T-cell (primary cell): ENCODE measurements around the gene PPM1L. TPM values are rescaled to one million over a fixed set of nuclear protein-coding genes. Genes with fewer than 3 reads are reported as not detected.
A peak's percentile ranks its signal among the peaks of the same experiment; 100 is the strongest.

ENCODE experiments used
- ATAC-seq, 4 experiments: fragments of 200-7000 bp in 3 of 4; fragments of 150-1000 bp in 1 of 4; cut with Tn5 transposase; replicated peaks in 1 of 4; 1 replicate in 3 of 4; 2 replicates in 1 of 4; pipeline ENCODE4 v1.10.0; 2021; ENCODE audit warnings: moderate library complexity in 3 of 4, mild to moderate bottlenecking in 2 of 4, moderate number of reproducible peaks in 1 of 4
- CTCF ChIA-PET, 2 donors: fragments of 300-600 bp; sonication (Branson Sonifier 250); formaldehyde crosslinking; loops; one replicate each; lab custom pipeline; 2022; ENCODE audit warnings: antibody characterized with exemption in 2 of 2; lab: Charles Lee
- POLR2A ChIA-PET, 2 donors: fragments of 300-600 bp; sonication (Branson Sonifier 250); formaldehyde crosslinking; loops; one replicate each; lab custom pipeline; 2022; ENCODE audit warnings: antibody characterized with exemption in 2 of 2; lab: Charles Lee
- DNase-seq, 35 experiments: peaks; one replicate each; pipeline versions ENCODE4 v3.0.0 to v3.0.0-alpha.2; 2013 to 2023
- H3K27ac ChIP-seq: one replicate; pipeline ENCODE4 v1.5.1; 2013; ENCODE audit warnings: low read length
- H3K27me3 ChIP-seq, 2 experiments: replicated peaks in 1 of 2; 1 replicate in 1 of 2; 2 replicates in 1 of 2; pipeline versions ENCODE4 v1.6.1 to v1.7.0; 2013; ENCODE audit warnings: low read length in 1 of 2, mixed read lengths in 1 of 2; ENCODE audit not compliant: control insufficient read depth in 2 of 2, insufficient read depth in 2 of 2; ENCODE audit errors: extremely low read depth in 1 of 2
- H3K36me3 ChIP-seq, 2 donors: 1 replicate in 1 of 2; 2 replicates in 1 of 2; pipeline versions ENCODE4 v1.6.1 to v1.7.0; 2013; ENCODE audit warnings: low read length in 1 of 2; ENCODE audit not compliant: control insufficient read depth in 2 of 2, insufficient read depth in 1 of 2; ENCODE audit errors: extremely low read depth in 1 of 2
- H3K4me1 ChIP-seq, 2 experiments: 1 replicate in 1 of 2; 2 replicates in 1 of 2; pipeline versions ENCODE4 v1.6.1 to v1.7.0; 2013; ENCODE audit warnings: low read length in 2 of 2, mixed read lengths in 1 of 2; ENCODE audit not compliant: insufficient read depth in 2 of 2, control insufficient read depth in 1 of 2; ENCODE audit errors: extremely low read depth in 1 of 2
- H3K4me3 ChIP-seq, 2 donors: 1 replicate in 1 of 2; 2 replicates in 1 of 2; pipeline versions ENCODE4 v1.5.1 to v1.7.0; 2013; ENCODE audit warnings: mild to moderate bottlenecking in 2 of 2, low read length in 1 of 2, moderate library complexity in 1 of 2; ENCODE audit not compliant: control insufficient read depth in 1 of 2; ENCODE audit errors: extremely low read depth in 1 of 2
- H3K9me3 ChIP-seq: 2 replicates; pipeline ENCODE4 v1.7.0; 2013
- H3K27ac Mint-ChIP-seq, 2 donors: one replicate each; pipeline ENCODE4 v1.8.0; 2020 to 2021; ENCODE audit warnings: mild to moderate bottlenecking in 2 of 2, mixed read lengths in 2 of 2
- H3K27me3 Mint-ChIP-seq, 2 donors: one replicate each; pipeline ENCODE4 v1.8.0; 2021 to 2022; ENCODE audit warnings: mixed read lengths in 2 of 2
- H3K36me3 Mint-ChIP-seq: one replicate; pipeline ENCODE4 v1.8.0; 2021; ENCODE audit warnings: mixed read lengths
- H3K4me1 Mint-ChIP-seq, 3 donors: one replicate each; pipeline ENCODE4 v1.8.0; 2020 to 2022; ENCODE audit warnings: mixed read lengths in 3 of 3, mild to moderate bottlenecking in 1 of 3
- H3K4me3 Mint-ChIP-seq, 3 donors: one replicate each; pipeline ENCODE4 v1.8.0; 2020 to 2022; ENCODE audit warnings: mild to moderate bottlenecking in 3 of 3, mixed read lengths in 3 of 3, moderate library complexity in 3 of 3
- H3K9me3 Mint-ChIP-seq, 3 donors: one replicate each; pipeline ENCODE4 v1.8.0; 2020 to 2022; ENCODE audit warnings: mixed read lengths in 3 of 3
- WGBS: methylation state at CpG from one replicate; pipeline ENCODE4 v1.1.5; 2013; ENCODE audit warnings: missing lambda C conversion rate; ENCODE audit not compliant: insufficient coverage; 5-methylcytosine and 5-hydroxymethylcytosine counted together
- total RNA-seq, 35 experiments: library from RNA in 6 of 35; stranded (reverse) in 6 of 35; fragments of 120-200 nt in 1 of 35; gene quantifications; one replicate each; pipeline versions ENCODE4 v1.2.1 to v1.2.4 and lab custom pipeline; 2013 to 2026

The PPM1L gene
- total RNA-seq, 5 donors from 2014 or later (not counting 1 experiment from before 2014, with no cell fraction given): 4.8 to 6.4 (median 5.7) TPM

DNA sequence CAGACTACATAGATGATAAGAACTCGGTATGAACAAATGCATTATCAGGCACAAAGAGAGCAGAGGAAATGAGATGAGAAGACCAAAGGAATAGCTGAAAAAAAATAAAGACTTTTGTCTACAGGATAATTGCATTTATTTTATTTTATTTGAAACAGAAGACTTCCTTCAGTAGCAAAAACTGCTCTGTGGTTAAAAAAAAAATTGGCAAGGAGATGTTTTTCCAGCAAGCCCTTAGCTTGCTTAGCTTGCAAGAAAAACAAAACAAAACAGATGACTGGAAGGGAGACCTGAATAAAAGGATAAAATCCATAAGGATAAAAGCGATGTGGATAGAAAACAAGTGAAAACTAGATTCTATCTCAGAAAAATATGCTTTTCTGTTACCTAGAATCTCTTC, 9.1 kb upstream of the PPM1L start:
- DNase-seq (no peak), ATAC-seq (no peak)

DNA sequence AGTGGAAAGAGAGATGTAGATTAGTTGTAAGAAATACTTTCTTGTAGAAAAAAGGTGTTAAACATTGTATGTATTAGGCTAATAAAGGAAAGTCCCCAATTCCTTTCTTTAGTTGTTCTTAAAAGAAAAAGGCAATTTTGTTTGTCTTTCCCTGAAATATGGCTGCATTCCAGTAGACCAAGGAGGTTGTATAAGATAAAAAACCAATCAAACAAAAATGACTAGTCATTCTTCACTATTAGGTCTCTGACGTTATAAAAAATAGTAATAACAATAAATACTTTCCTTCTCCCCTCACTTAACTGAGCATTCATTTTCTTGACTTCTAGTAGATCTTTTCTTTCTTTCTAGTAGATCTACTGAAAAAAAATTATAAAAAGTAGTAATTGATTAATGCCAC, 8.6 kb upstream of the PPM1L start:
- H3K27ac ChIP-seq: no peak overlapping the region
- no peaks in the 10 kb centered on the region for H3K4me1 Mint-ChIP-seq
- POLR2A ChIA-PET: no interaction called here
- H3K4me1 ChIP-seq: no peaks in the 10 kb centered on the region
- H3K36me3 Mint-ChIP-seq: no peaks in the 10 kb centered on the region
- H3K36me3 ChIP-seq: no peaks in the 10 kb centered on the region
- H3K27me3 Mint-ChIP-seq: peaks cover 26 to 27% of the 10 kb centered on the region in 2 donors
- CTCF ChIA-PET: no interaction called here
- H3K9me3 ChIP-seq: no peaks in the 10 kb centered on the region
- H3K9me3 Mint-ChIP-seq: no peaks in the 10 kb centered on the region
- no peak overlapping the region for H3K4me3 ChIP-seq
- no peak overlapping the region for H3K27ac Mint-ChIP-seq
- no CpG with 5 or more reads among the region's 1 CpG for WGBS
- no peak for DNase-seq
- no peak for ATAC-seq
- no peak overlapping the region for H3K4me3 Mint-ChIP-seq
- H3K27me3 ChIP-seq: peaks cover 0 to 7% of the 10 kb centered on the region in 2 experiments

More for the DNA sequence above, 9.1 kb upstream of the PPM1L start:
- peaks cover 28 to 30% of the 10 kb centered on the region in 2 donors for H3K27me3 Mint-ChIP-seq
- H3K27ac Mint-ChIP-seq: no peak overlapping the region
- ChIA-PET CTCF (interaction anchor here in 1 of 2 donors (0.5 kb wide), 1 partner anchor 292 kb away, joined by 3 read pairs; no protein-coding TSS in a partner anchor), POLR2A (interaction anchor here in 1 of 2 donors (0.6 kb wide), 1 partner anchor 56 kb away, joined by 3 read pairs; no protein-coding TSS in a partner anchor)
- no peaks in the 10 kb centered on the region for H3K4me1 Mint-ChIP-seq
- Histone ChIP-seq H3K9me3 (no peaks in the 10 kb centered on the region), H3K36me3 (no peaks in the 10 kb centered on the region), H3K27ac (no peak overlapping the region), H3K4me1 (no peaks in the 10 kb centered on the region), H3K27me3 (peaks cover 0 to 8% of the 10 kb centered on the region in 2 experiments), H3K4me3 (no peak overlapping the region)
- no CpG with 5 or more reads among the region's 2 CpGs for WGBS
- no peaks in the 10 kb centered on the region for H3K9me3 Mint-ChIP-seq
- H3K4me3 Mint-ChIP-seq: no peak overlapping the region
- no peaks in the 10 kb centered on the region for H3K36me3 Mint-ChIP-seq

DNA sequence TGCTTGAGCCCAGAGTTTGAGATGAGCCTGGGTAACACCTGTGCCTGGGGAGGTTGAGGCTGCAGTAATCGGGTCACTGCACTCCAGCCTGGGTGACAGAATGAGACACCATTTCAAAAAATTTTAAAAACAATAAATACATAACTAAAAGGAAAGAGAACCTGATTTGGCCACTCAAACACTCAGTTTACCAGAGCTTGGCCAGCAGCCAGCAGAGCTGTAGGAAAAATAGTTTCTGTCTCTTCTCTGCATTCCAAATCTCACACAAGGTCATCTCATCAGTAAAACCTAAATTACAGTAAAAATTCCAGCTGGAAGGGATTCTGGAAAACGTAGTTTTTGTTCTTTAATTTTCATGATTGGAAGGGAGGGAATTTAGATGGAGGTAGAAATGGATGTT, 7.8 kb upstream of the PPM1L start:
- CTCF ChIA-PET: no interaction called here
- H3K36me3 Mint-ChIP-seq: no peaks in the 10 kb centered on the region

DNA sequence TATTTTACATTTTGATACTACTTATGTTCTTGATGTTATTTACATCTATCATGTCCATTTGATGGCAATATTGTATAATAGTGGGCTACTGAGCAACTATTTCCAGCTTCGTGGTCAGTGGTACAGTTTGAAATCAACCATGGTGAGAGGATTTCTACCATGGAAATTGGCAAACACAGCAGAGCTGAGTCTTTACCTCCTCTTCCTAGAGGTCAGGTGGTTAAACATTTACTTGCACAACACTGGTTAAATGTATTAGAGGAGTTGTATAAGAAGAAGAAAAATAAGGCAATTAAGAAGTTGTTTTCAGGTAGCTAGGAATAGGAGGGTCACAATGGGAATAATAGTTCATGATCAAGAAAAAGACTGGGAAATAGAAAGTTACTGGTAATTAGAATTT, 7.2 kb upstream of the PPM1L start:
- no CpG with 5 or more reads among the region's 1 CpG for WGBS
- Histone ChIP-seq H3K9me3 (no peaks in the 10 kb centered on the region), H3K4me3 (no peak overlapping the region), H3K36me3 (no peaks in the 10 kb centered on the region), H3K4me1 (no peaks in the 10 kb centered on the region), H3K27me3 (peaks cover 0 to 4% of the 10 kb centered on the region in 2 experiments), H3K27ac (no peak overlapping the region)
- ChIA-PET POLR2A (no interaction called here), CTCF (no interaction called here)
- ATAC-seq (no peak), DNase-seq (no peak)
- Mint-ChIP-seq H3K9me3 (no peaks in the 10 kb centered on the region), H3K36me3 (no peaks in the 10 kb centered on the region), H3K4me1 (peaks cover 0 to 3% (median under 1%) of the 10 kb centered on the region in 3 donors), H3K4me3 (no peak overlapping the region), H3K27me3 (peaks cover 12 to 16% of the 10 kb centered on the region in 2 donors), H3K27ac (no peak overlapping the region)

More for the DNA sequence above, 7.8 kb upstream of the PPM1L start:
- Histone ChIP-seq H3K9me3 (no peaks in the 10 kb centered on the region), H3K4me1 (no peaks in the 10 kb centered on the region), H3K27ac (no peak overlapping the region), H3K27me3 (peaks cover 0 to 4% of the 10 kb centered on the region in 2 experiments), H3K4me3 (no peak overlapping the region), H3K36me3 (no peaks in the 10 kb centered on the region)
- Mint-ChIP-seq H3K4me3 (no peak overlapping the region), H3K9me3 (no peaks in the 10 kb centered on the region), H3K4me1 (peaks cover 0 to 3% (median 0%) of the 10 kb centered on the region in 3 donors), H3K27ac (no peak overlapping the region), H3K27me3 (peaks cover 18 to 19% of the 10 kb centered on the region in 2 donors)
- no CpG with 5 or more reads among the region's 2 CpGs for WGBS
- DNase-seq: no peak
- ATAC-seq: no peak
- POLR2A ChIA-PET: no interaction called here

DNA sequence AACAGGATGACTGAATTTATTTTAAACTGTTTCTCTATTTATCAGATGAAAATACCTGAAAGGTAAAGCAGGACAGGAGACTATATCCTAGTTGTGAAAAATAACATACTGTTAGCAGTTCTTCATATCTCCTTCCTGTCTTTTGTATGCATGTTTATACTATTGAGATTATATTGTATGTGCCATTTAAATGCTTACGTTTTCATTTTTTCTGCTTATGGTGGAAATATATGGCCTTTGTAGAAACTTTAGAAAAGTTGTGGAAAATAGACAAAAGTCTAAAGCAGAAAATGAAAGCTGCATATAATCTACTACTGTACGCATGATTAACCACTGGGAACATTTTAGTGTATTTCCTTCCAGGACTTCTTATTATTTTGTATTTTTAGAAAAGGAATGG, 2.1 kb upstream of the PPM1L start:
- no CpG with 5 or more reads among the region's 2 CpGs for WGBS
- no peaks in the 10 kb centered on the region for H3K36me3 Mint-ChIP-seq
- Histone ChIP-seq H3K4me1 (peaks cover 11 to 25% of the 10 kb centered on the region in 2 experiments), H3K36me3 (no peaks in the 10 kb centered on the region), H3K27me3 (peaks cover 0 to 10% of the 10 kb centered on the region in 2 experiments), H3K27ac (no peak overlapping the region), H3K4me3 (peak overlapping the region; percentile 74 to 93), H3K9me3 (no peaks in the 10 kb centered on the region)
- no peak for DNase-seq
- ATAC-seq: no peak
- CTCF ChIA-PET: no interaction called here
- no peaks in the 10 kb centered on the region for H3K9me3 Mint-ChIP-seq
- POLR2A ChIA-PET: no interaction called here
- H3K4me1 Mint-ChIP-seq: peaks cover 28 to 35% (median 33%) of the 10 kb centered on the region in 3 donors
- H3K27ac Mint-ChIP-seq: peak overlapping the region; percentile 95 to 98
- peak overlapping the region; percentile 91 to 96 (median 94) for H3K4me3 Mint-ChIP-seq
- H3K27me3 Mint-ChIP-seq: peaks cover 9 to 10% of the 10 kb centered on the region in 2 donors

DNA sequence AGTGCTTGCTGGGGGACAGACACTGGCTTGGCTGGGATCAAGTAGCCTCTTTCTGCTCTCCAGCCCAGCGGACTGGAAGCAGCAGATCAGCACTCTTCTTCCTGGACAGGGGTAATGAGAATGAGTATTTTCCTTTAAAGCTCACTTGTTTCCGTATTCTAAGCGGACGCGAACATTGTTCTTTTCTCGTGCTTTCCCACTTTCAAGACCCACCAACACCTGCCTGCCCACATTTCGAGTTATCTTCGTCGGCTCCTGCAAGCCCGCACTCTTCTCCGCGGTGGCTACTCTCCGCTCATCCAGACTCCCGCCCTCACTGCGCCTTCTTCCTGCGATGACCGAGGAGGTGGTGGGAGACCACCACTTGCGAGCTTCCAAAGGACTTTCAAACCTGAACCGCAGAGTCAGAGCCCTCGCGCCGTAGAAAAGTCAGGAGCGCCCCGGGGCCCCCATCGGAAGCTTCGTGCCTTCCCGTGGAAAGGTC, 1.6 kb upstream of the PPM1L start:
- H3K27me3 Mint-ChIP-seq: peaks cover 6% of the 10 kb centered on the region in 2 donors
- peak overlapping the region; percentile 74 to 93 for H3K4me3 ChIP-seq
- no peaks in the 10 kb centered on the region for H3K36me3 Mint-ChIP-seq
- H3K4me1 ChIP-seq: peaks cover 11 to 25% of the 10 kb centered on the region in 2 experiments
- ChIA-PET CTCF (no interaction called here), POLR2A (no interaction called here)
- peaks cover 0 to 10% of the 10 kb centered on the region in 2 experiments for H3K27me3 ChIP-seq
- WGBS: 3% methylated on average over 26 of the region's 27 CpGs
- no peaks in the 10 kb centered on the region for H3K9me3 Mint-ChIP-seq
- no peaks in the 10 kb centered on the region for H3K9me3 ChIP-seq
- ATAC-seq: no peak
- H3K4me1 Mint-ChIP-seq: peaks cover 28 to 38% (median 35%) of the 10 kb centered on the region in 3 donors
- peak overlapping the region; percentile 81 for H3K27ac ChIP-seq
- H3K4me3 Mint-ChIP-seq: peak overlapping the region; percentile 91 to 96 (median 94)
- peak in 15 of 35 experiments; percentile 0 to 44 (median 3) for DNase-seq
- no peaks in the 10 kb centered on the region for H3K36me3 ChIP-seq
- H3K27ac Mint-ChIP-seq: peak overlapping the region; percentile 95 to 98
